ENCODE results near the gene SND1.
"Not testable (repeated sequence)": the region's sequence is repeated elsewhere in the genome, so short reads cannot be mapped to it uniquely, and the experiment has no call there.

The SND1 gene

GRCh38 chr7:127950233-127950935, 298.4 kb downstream of the SND1 start:
- DNase-seq (ENCODE audit: low read depth in 1 of 2, low spot score in 1 of 2): no peak

GRCh38 chr7:127953423-127954356, 301.7 kb downstream of the SND1 start:
- DNase-seq (ENCODE audit: low read depth in 1 of 2, low spot score in 1 of 2): no peak

DNA sequence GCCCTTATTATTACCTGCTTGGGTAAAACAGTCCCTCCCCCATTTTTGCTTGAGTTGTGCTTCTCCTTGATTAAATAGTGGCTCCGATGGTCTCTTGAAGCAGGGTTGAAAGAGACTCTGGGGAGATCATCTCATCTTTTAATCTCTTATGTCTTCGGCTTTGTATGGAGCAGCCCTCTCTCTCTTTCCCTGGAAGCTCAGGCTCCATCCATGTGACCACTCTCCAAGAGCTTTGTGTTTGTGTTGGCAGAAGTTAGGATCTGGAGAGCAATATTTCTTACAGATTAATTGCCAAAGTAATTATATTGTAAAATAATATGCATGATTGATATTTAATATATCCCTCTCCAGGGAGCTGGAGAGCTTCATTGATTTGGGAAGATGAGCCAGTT, 302.4 kb downstream of the SND1 start:
- DNase-seq (ENCODE audit: low read depth in 1 of 2, low spot score in 1 of 2): no peak

GRCh38 chr7:127955051-127955531, 303.1 kb downstream of the SND1 start:
- DNase-seq (ENCODE audit: low read depth in 1 of 2, low spot score in 1 of 2): no peak

DNA sequence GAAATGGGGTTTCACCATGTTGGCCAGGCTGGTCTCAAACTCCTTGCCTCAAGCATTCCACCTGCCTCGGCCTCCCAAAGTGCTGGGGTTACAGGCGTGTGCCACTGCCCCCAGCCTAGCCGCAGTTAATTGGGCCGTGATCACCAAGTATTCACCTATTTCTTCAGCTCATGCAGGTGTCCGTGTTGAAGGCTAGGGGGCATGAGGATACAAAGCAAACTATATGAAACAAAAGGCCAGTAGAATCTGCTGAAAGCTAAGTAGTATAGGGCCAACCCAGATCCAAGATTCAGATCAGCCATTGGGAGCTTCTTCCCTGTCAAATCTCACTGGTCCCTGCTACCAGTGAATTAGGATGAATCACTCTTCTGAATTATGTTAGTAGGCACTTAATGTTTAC, 305.9 kb downstream of the SND1 start:
- DNase-seq (ENCODE audit: low read depth in 1 of 2, low spot score in 1 of 2): no peak

- no peak for DNase-seq (ENCODE audit: low read depth in 1 of 2, low spot score in 1 of 2)
These were observed 307.8 kb downstream of the SND1 start for GRCh38 chr7:127959770-127960169.

GRCh38 chr7:127961786-127962453, 309.9 kb downstream of the SND1 start:
- no peak for DNase-seq (ENCODE audit: low read depth in 1 of 2, low spot score in 1 of 2)

GRCh38 chr7:127962589-127963361, 310.8 kb downstream of the SND1 start:
- no peak for DNase-seq (ENCODE audit: low read depth in 1 of 2, low spot score in 1 of 2)

- not testable (repeated sequence) for DNase-seq (ENCODE audit: low read depth in 1 of 2, low spot score in 1 of 2)
These were observed 311.9 kb downstream of the SND1 start for GRCh38 chr7:127963850-127964249.

- DNase-seq (ENCODE audit: low read depth in 1 of 2, low spot score in 1 of 2): no peak
These were observed 315.3 kb downstream of the SND1 start for GRCh38 chr7:127967281-127967680.

GRCh38 chr7:127968547-127968946, 316.6 kb downstream of the SND1 start:
- no peak for DNase-seq (ENCODE audit: low read depth in 1 of 2, low spot score in 1 of 2)

DNA sequence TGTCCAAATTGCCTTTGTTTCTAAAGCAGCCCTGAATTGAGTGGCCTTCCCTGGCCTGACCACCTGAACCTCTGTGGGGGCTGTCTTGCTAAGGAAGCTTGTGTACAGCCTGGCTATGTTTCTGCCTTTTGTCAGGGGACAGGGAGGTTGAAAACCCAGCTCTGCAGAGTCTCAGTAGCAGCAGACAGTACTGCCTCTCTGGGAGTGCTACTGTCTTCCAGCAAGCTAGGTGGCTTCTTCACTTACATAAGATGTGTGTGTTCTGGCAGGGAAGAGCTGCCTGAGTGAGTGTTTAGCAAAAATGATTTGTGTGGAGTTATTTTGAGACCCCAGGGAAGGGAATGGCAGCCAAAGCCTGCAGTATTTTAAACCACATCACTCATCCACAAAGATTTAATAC, 321.8 kb downstream of the SND1 start:
- DNase-seq (ENCODE audit: low read depth in 1 of 2, low spot score in 1 of 2): no peak

DNA sequence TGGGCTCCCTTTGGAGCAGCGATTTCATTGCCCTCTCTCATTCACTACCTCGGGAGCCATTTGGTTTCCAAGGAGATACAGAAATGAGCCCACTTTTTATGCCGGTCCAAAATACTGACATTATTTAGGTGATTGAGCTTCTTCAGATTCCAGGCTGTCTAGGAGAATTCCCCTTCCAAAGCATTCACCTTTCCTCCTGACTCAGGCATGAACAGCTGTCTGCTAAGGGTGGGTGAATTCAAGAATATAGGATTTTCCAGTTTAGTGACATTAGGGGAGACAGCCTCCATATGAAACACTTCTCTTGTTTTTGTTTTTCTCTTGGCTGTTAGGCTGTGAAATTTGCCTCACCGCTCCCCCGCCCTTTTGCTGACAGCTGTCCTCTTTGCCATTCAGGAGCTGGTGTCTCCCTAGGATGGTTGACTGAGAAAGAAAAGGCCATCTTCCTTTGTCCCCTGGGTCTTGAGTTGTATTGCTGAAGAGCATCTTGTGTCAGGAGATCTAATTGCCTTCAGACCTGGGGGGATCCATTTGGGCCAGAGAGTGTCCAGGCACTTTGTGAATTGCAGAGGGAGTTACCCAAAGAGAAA, 322.5 kb downstream of the SND1 start:
- no peak for DNase-seq (ENCODE audit: low read depth in 1 of 2, low spot score in 1 of 2)

DNA sequence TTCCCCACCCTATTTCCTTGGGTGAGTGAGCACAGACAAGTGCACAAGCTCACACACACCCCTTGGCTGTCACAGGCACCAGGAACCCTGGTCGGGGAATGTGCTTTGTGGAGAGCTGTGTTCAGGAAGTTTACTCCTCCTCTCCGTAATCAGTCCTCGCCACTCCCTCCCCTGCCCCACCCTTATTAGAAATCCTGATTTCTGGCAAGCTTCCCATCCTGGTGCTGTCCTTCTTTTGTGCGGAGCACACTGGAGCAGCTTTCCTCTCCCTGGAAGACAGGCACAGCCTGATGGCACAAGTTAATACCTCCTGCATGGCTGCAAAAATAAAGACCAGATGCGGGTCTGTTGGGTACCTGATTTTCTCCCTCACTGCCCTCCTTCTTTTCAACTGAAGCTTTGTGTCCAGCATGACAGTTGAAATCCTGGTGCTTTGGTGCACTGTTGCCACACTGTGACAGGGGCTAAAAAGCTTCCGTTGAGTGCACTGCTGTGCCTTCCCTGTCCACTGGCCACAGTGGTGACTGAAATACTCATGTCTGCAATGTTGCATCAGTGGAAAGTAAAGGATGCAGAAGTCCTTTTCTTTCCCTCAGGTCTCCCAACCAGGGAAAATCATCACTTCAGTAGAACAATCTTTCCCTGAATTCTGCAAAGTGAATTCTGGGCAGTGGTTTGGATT, 324.2 kb downstream of the SND1 start:
- no peak for DNase-seq (ENCODE audit: low read depth in 1 of 2, low spot score in 1 of 2)

- no peak for DNase-seq (ENCODE audit: low read depth in 1 of 2, low spot score in 1 of 2)
These were observed 324.7 kb downstream of the SND1 start for GRCh38 chr7:127976738-127977120.

GRCh38 chr7:127978421-127978820, 326.4 kb downstream of the SND1 start:
- no peak for DNase-seq (ENCODE audit: low read depth in 1 of 2, low spot score in 1 of 2)

DNA sequence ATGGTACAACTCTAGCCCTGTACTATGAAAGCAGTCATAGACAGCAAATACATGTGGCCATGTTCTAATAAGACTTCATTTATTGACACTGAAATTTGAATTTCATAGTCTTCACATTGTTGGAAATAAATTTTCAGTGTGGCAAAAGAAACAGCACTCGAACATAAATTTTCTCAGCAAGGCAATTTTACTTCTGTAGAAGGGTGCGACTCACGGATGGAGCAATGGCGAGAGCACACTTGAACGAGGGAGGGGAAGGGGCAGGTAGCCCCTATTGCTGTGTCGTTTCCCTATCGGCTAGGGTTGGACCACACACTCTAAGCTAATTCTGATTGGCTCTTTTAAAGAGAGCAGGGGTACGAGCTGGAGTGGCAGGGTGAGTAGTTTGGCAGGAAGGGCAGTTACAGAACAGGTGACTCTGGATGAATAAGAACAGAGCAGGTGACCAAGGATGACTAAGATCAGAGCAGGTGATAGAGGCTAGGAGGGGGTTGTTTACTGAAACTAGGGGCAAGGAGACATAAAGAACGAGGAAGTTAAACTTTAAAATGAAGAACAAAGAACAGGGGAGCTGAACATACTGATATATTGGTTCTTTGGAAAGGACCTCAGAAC, 327.2 kb downstream of the SND1 start:
- no peak for DNase-seq (ENCODE audit: low read depth in 1 of 2, low spot score in 1 of 2)

- DNase-seq (ENCODE audit: low read depth in 1 of 2, low spot score in 1 of 2): no peak
These were observed 327.7 kb downstream of the SND1 start for GRCh38 chr7:127979728-127980126.

GRCh38 chr7:127980901-127981300, 328.9 kb downstream of the SND1 start:
- no peak for DNase-seq (ENCODE audit: low read depth in 1 of 2, low spot score in 1 of 2)

GRCh38 chr7:127981965-127982364, 330.0 kb downstream of the SND1 start:
- DNase-seq (ENCODE audit: low read depth in 1 of 2, low spot score in 1 of 2): no peak

Measured in stimulated activated CD4-positive, alpha-beta T cell treated with anti-CD3 and anti-CD28 coated beads, Interleukin-15, amount 100 ng/mL, for 1 hour (primary cell).